Measurements from ENCODE around the gene EXOC3L2.
"Not testable (repeated sequence)": the region's sequence is repeated elsewhere in the genome, so short reads cannot be mapped to it uniquely, and the experiment has no call there.

The EXOC3L2 gene

GRCh38 chr19:45229056-45229455 lies 16.2 kb downstream of the EXOC3L2 start:
- intact Hi-C loops (cut with DNase I): not testable (repeated sequence)

GRCh38 chr19:45224645-45225044 lies 20.6 kb downstream of the EXOC3L2 start:
- no peak for DNase-seq
- intact Hi-C loops (cut with DNase I): no loop called here

More at GRCh38 chr19:45229056-45229455, 16.2 kb downstream of the EXOC3L2 start:
- not testable (repeated sequence) for DNase-seq

GRCh38 chr19:45223879-45224278 lies 21.3 kb downstream of the EXOC3L2 start:
- DNase-seq: no peak
- intact Hi-C loops (cut with DNase I): no loop called here

- intact Hi-C loops (cut with DNase I): no loop called here
- DNase-seq: no peak
These were observed 22.5 kb downstream of the EXOC3L2 start for GRCh38 chr19:45222724-45223123.

- intact Hi-C loops (cut with DNase I): no loop called here
- no peak for DNase-seq
These were observed 26.1 kb downstream of the EXOC3L2 start for GRCh38 chr19:45218911-45219743.

- intact Hi-C loops (cut with DNase I): no loop called here
- no peak for DNase-seq
These were observed 26.8 kb downstream of the EXOC3L2 start for GRCh38 chr19:45218426-45218825.

GRCh38 chr19:45217957-45218334 lies 27.3 kb downstream of the EXOC3L2 start:
- intact Hi-C loops (cut with DNase I): no loop called here
- DNase-seq: peak in 1 of 10 donors; percentile 31

GRCh38 chr19:45217193-45217956 lies 27.8 kb downstream of the EXOC3L2 start:
- DNase-seq: no peak
- intact Hi-C loops (cut with DNase I): no loop called here

- no peak for DNase-seq
- intact Hi-C loops (cut with DNase I): no loop called here
These were observed 28.5 kb downstream of the EXOC3L2 start for GRCh38 chr19:45216667-45217066.

- intact Hi-C loops (cut with DNase I): no loop called here
- DNase-seq: peak in 1 of 10 donors; percentile 34
These were observed 29.6 kb downstream of the EXOC3L2 start for GRCh38 chr19:45215391-45216191.

GRCh38 chr19:45213031-45213430 lies 32.2 kb downstream of the EXOC3L2 start:
- peak in 1 of 10 donors; percentile 82 for DNase-seq
- intact Hi-C loops (cut with DNase I): no loop called here

- intact Hi-C loops (cut with DNase I): no loop called here
- DNase-seq: no peak
These were observed 33.3 kb downstream of the EXOC3L2 start for GRCh38 chr19:45211751-45212381.

- DNase-seq: no peak
- intact Hi-C loops (cut with DNase I): no loop called here
These were observed 38.9 kb downstream of the EXOC3L2 start for GRCh38 chr19:45206328-45206727.

GRCh38 chr19:45205810-45206209 lies 39.4 kb downstream of the EXOC3L2 start:
- DNase-seq: no peak
- intact Hi-C loops (cut with DNase I): no loop called here

- intact Hi-C loops (cut with DNase I): loop anchor here (5.0 kb wide), 1 partner anchor 135 kb away; no protein-coding TSS in a partner anchor
- DNase-seq: no peak
These were observed 42.6 kb downstream of the EXOC3L2 start for GRCh38 chr19:45202637-45203036.

- DNase-seq: peak in 6 of 10 donors; percentile 17 to 92 (median 34)
These were observed 44.6 kb downstream of the EXOC3L2 start for GRCh38 chr19:45200568-45200967.

GRCh38 chr19:45195764-45196163 lies 49.4 kb downstream of the EXOC3L2 start:
- intact Hi-C loops (cut with DNase I): no loop called here
- DNase-seq: no peak

More at GRCh38 chr19:45200568-45200967, 44.6 kb downstream of the EXOC3L2 start:
- intact Hi-C loops (cut with DNase I): loop anchor here (5.0 kb wide), 1 partner anchor 137 kb away; no protein-coding TSS in a partner anchor

GRCh38 chr19:45191375-45191774 lies 53.8 kb downstream of the EXOC3L2 start:
- intact Hi-C loops (cut with DNase I): no loop called here

GRCh38 chr19:45189971-45190370 lies 55.2 kb downstream of the EXOC3L2 start:
- DNase-seq: no peak
- intact Hi-C loops (cut with DNase I): no loop called here

More at GRCh38 chr19:45191375-45191774, 53.8 kb downstream of the EXOC3L2 start:
- DNase-seq: no peak
